Gastrocnemius medialis (tissue), 4 donors: ENCODE results near the gene UBAP2L. TPM values are rescaled to one million over a fixed set of nuclear protein-coding genes. Genes with fewer than 3 reads are reported as not detected.
A peak's percentile ranks its signal among the peaks of the same experiment; 100 is the strongest.

Source experiments
- ATAC-seq, 2 donors: fragments of 150-250 bp; one replicate each; pipeline ENCODE4 v1.9.1; 2016
- DNase-seq, 2 donors: peaks; one replicate each; pipeline ENCODE4 v3.0.0-alpha.2; 2019
- H3K27ac ChIP-seq, 4 donors: fragments of 200-600 bp; sonication (generic); 1 replicate in 1 of 4; 2 replicates in 3 of 4; pipeline ENCODE4 v1.5.1; 2016 to 2018; ENCODE audit warnings: mild to moderate bottlenecking in 2 of 4, moderate library complexity in 1 of 4
- H3K27me3 ChIP-seq, 3 donors: fragments of 200-600 bp; sonication (generic) in 2 of 3; 1 replicate in 1 of 3; 2 replicates in 2 of 3; pipeline versions ENCODE4 v1.5.1 to v1.6.0; 2016 to 2019; ENCODE audit warnings: mild to moderate bottlenecking in 1 of 3, moderate library complexity in 1 of 3
- H3K36me3 ChIP-seq, 2 donors: fragments of 200-600 bp; sonication (generic) in 1 of 2; one replicate each; pipeline ENCODE4 v1.5.1; 2017 to 2018
- H3K4me1 ChIP-seq, 2 donors: fragments of 200-600 bp; sonication (generic) in 1 of 2; one replicate each; pipeline ENCODE4 v1.5.1; 2016 to 2017; ENCODE audit warnings: mild to moderate bottlenecking in 2 of 2
- H3K4me3 ChIP-seq, 4 donors: fragments of 200-600 bp; sonication (generic) in 3 of 4; 1 replicate in 1 of 4; 2 replicates in 3 of 4; pipeline ENCODE4 v1.5.1; 2016 to 2019; ENCODE audit warnings: mild to moderate bottlenecking in 2 of 4
- H3K9me3 ChIP-seq, 3 donors: fragments of 200-600 bp; sonication (generic) in 2 of 3; 1 replicate in 1 of 3; 2 replicates in 2 of 3; pipeline ENCODE4 v1.5.1; 2016 to 2019
- CTCF ChIP-seq, 5 experiments: fragments of 450-650 bp in 3 of 5; fragments of 200-600 bp in 2 of 5; sonication (generic) in 2 of 5; IDR thresholded peaks in 4 of 5; conservative IDR thresholded peaks in 1 of 5; 1 replicate in 4 of 5; 2 replicates in 1 of 5; pipeline ENCODE4 v1.5.1; 2016 to 2019; ENCODE audit warnings: antibody characterized with exemption in 5 of 5, mild to moderate bottlenecking in 3 of 5, moderate library complexity in 3 of 5
- POLR2A ChIP-seq, 2 donors: fragments of 450-650 bp; IDR thresholded peaks; one replicate each; pipeline ENCODE4 v1.6.1; 2017; ENCODE audit warnings: antibody characterized with exemption in 2 of 2, mild to moderate bottlenecking in 2 of 2, moderate library complexity in 2 of 2
- in situ Hi-C, 4 donors: fragments of 200-750 bp; cut with MboI; loops; one replicate each; pipeline versions ENCODE4 v1.15.0 to v1.8.0; 2017; ENCODE audit warnings: low sequenced_read_pairs in 4 of 4
- intact Hi-C: fragments of 100-400 bp; cut with DNase I; formaldehyde crosslinking; loops from one replicate; pipeline ENCODE4 v1.15.1; 2023; ENCODE audit warnings: low total_unique reads
- total RNA-seq, 4 donors: library from RNA; depleted of rRNA; stranded (reverse); fragments of >200 nt; gene quantifications; one replicate each; pipeline versions ENCODE4 v1.1.0 to v1.2.3, GENCODE V29; 2016

The UBAP2L gene
- total RNA-seq, 4 donors from 2014 or later, result 38.5 to 72.8 (median 50.8) TPM

- Histone ChIP-seq H3K4me3 (no peak overlapping the region), H3K27ac (no peak overlapping the region), H3K9me3 (no peaks in the 10 kb centered on the region), H3K4me1 (peaks cover 10 to 14% of the 10 kb centered on the region in 2 donors), H3K27me3 (no peaks in the 10 kb centered on the region), H3K36me3 (peaks cover 0 to 87% of the 10 kb centered on the region in 2 donors)
- TF ChIP-seq POLR2A (IDR thresholded peaks at IDR 0.05) (no peak), CTCF (IDR thresholded peaks at IDR 0.05 in 4 of 5, conservative IDR thresholded peaks at IDR 0.05 in 1 of 5) (no peak)
- DNase-seq (no peak), ATAC-seq (no peak)
- intact Hi-C loops (no loop called here), in situ Hi-C loops (no loop called here)
These were observed 16.1 kb downstream of the UBAP2L start for GRCh38 chr1:154236855-154237254.

- Histone ChIP-seq H3K4me3 (no peak overlapping the region), H3K36me3 (peaks cover 0 to 87% of the 10 kb centered on the region in 2 donors), H3K27me3 (no peaks in the 10 kb centered on the region), H3K9me3 (no peaks in the 10 kb centered on the region), H3K27ac (no peak overlapping the region), H3K4me1 (peaks cover 10 to 14% of the 10 kb centered on the region in 2 donors)
- intact Hi-C loops, result no loop called here
- DNase-seq, result no peak
- no peak for ATAC-seq
- in situ Hi-C loops, result no loop called here
- TF ChIP-seq CTCF (IDR thresholded peaks at IDR 0.05 in 4 of 5, conservative IDR thresholded peaks at IDR 0.05 in 1 of 5) (no peak), POLR2A (IDR thresholded peaks at IDR 0.05) (no peak)
These were observed 16.7 kb downstream of the UBAP2L start for GRCh38 chr1:154237435-154237834.

GRCh38 chr1:154237880-154238506 lies 17.2 kb downstream of the UBAP2L start:
- intact Hi-C loops, result no loop called here
- H3K27ac ChIP-seq, result no peak overlapping the region
- no peaks in the 10 kb centered on the region for H3K9me3 ChIP-seq
- in situ Hi-C loops, result no loop called here
- ATAC-seq, result no peak
- TF ChIP-seq POLR2A (IDR thresholded peaks at IDR 0.05) (no peak), CTCF (IDR thresholded peaks at IDR 0.05 in 4 of 5, conservative IDR thresholded peaks at IDR 0.05 in 1 of 5) (no peak)
- H3K27me3 ChIP-seq, result no peaks in the 10 kb centered on the region
- DNase-seq, result no peak
- no peak overlapping the region for H3K4me3 ChIP-seq
- H3K36me3 ChIP-seq, result peaks cover 0 to 87% of the 10 kb centered on the region in 2 donors
- peaks cover 10 to 14% of the 10 kb centered on the region in 2 donors for H3K4me1 ChIP-seq

- DNase-seq (no peak), ATAC-seq (peak in 1 of 2 donors; percentile 46)
- intact Hi-C loops (no loop called here), in situ Hi-C loops (no loop called here)
- TF ChIP-seq CTCF (IDR thresholded peaks at IDR 0.05 in 4 of 5, conservative IDR thresholded peaks at IDR 0.05 in 1 of 5), result no peak
- TF ChIP-seq POLR2A (IDR thresholded peaks at IDR 0.05), result no peak
- no peaks in the 10 kb centered on the region for H3K27me3 ChIP-seq
- H3K27ac ChIP-seq, result no peak overlapping the region
- H3K36me3 ChIP-seq, result peaks cover 3 to 87% of the 10 kb centered on the region in 2 donors
- no peak overlapping the region for H3K4me3 ChIP-seq
- no peaks in the 10 kb centered on the region for H3K9me3 ChIP-seq
- H3K4me1 ChIP-seq, result peaks cover 10 to 14% of the 10 kb centered on the region in 2 donors
These were observed 18.7 kb downstream of the UBAP2L start for GRCh38 chr1:154239491-154239890.
